Fibroblast of peridontal ligament (primary cell): Measurements from ENCODE around the gene RABAC1.
"Not testable (repeated sequence)": the region's sequence is repeated elsewhere in the genome, so short reads cannot be mapped to it uniquely, and the experiment has no call there.

Source experiments
- DNase-seq: peaks from one replicate; pipeline ENCODE4 v3.0.0-alpha.2; 2010; ENCODE audit errors: extremely low read depth

Gene RABAC1

GRCh38 chr19:41959056-41960053 is at the start of gene RABAC1:
Gene RABAC1, minus strand, starts transcription at chr19:41959321. Its CDS starts 29 bp downstream, at chr19:41959292.
- peak; percentile 86 for DNase-seq

- DNase-seq: no peak
Observed at GRCh38 chr19:42006569-42006968, 47.4 kb upstream of the RABAC1 start.

- no peak for DNase-seq
Observed at GRCh38 chr19:42005504-42005903, 46.4 kb upstream of the RABAC1 start.

- no peak for DNase-seq
Observed at GRCh38 chr19:42003506-42004294, 44.6 kb upstream of the RABAC1 start.

- no peak for DNase-seq
Observed at GRCh38 chr19:41999878-42000208, 40.7 kb upstream of the RABAC1 start.

GRCh38 chr19:41999071-41999877 is 40.2 kb upstream of the RABAC1 start:
- no peak for DNase-seq

GRCh38 chr19:41998246-41999020 is 39.3 kb upstream of the RABAC1 start:
- no peak for DNase-seq

GRCh38 chr19:41997851-41998229 is 38.7 kb upstream of the RABAC1 start:
- no peak for DNase-seq

- DNase-seq: peak; percentile 18
Observed at GRCh38 chr19:41997121-41997850, 38.2 kb upstream of the RABAC1 start.

- no peak for DNase-seq
Observed at GRCh38 chr19:41995959-41996797, 37.1 kb upstream of the RABAC1 start.

GRCh38 chr19:41994994-41995958 is 36.2 kb upstream of the RABAC1 start:
- no peak for DNase-seq

GRCh38 chr19:41994521-41994971 is 35.4 kb upstream of the RABAC1 start:
- DNase-seq: no peak

- peak; percentile 13 for DNase-seq
Observed at GRCh38 chr19:41993612-41994483, 34.7 kb upstream of the RABAC1 start, which contains the start of gene ATP1A3. Gene ATP1A3, minus strand, starts transcription at chr19:41994230. Its CDS starts 154 bp downstream, at chr19:41994076.

GRCh38 chr19:41991925-41992569 is 32.9 kb upstream of the RABAC1 start:
- DNase-seq: not testable (repeated sequence)

GRCh38 chr19:41991025-41991424 is 31.9 kb upstream of the RABAC1 start:
- no peak for DNase-seq

GRCh38 chr19:41990615-41991014 is 31.5 kb upstream of the RABAC1 start:
- DNase-seq: no peak

GRCh38 chr19:41990028-41990427 is 30.9 kb upstream of the RABAC1 start:
- no peak for DNase-seq
